Breast epithelium (tissue), 3 donors: ENCODE data around the gene RNF150.

Experiments
- CTCF ChIP-seq, 3 donors: fragments of 450-650 bp; IDR thresholded peaks; one replicate each; pipeline ENCODE4 v1.5.1; 2016 to 2017; ENCODE audit warnings: antibody characterized with exemption in 3 of 3, mild to moderate bottlenecking in 3 of 3, moderate library complexity in 3 of 3
- POLR2A ChIP-seq: fragments of 450-650 bp; IDR thresholded peaks from one replicate; pipeline ENCODE4 v1.6.1; 2016; ENCODE audit warnings: antibody characterized with exemption, mild to moderate bottlenecking, moderate library complexity
- POLR2AphosphoS5 ChIP-seq, 3 donors: sonication (generic); formaldehyde crosslinking; IDR thresholded peaks; one replicate each; pipeline ENCODE4 v1.6.1; 2017; ENCODE audit warnings: antibody characterized with exemption in 3 of 3

DNA sequence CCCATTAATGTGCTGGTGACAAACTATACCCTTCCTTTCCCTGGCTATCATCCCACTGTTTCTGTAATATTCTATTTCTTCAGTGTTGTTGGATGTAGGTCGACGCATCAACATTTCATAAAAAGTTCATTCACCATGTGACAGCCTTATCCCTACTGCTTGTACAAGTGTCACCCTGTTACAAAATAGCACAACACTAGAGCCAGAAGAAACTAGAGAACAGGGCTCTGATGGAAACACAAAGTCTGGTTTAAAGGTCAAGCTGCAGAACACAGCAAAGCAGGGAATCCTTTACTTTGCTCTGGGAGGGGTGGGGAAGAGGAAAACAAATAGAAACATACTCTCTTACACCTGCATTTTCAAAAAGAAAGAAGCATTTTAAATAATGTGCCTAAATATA lies 245.8 kb downstream of the RNF150 start:
- TF ChIP-seq POLR2A, result no peak
- TF ChIP-seq CTCF (IDR thresholded peaks at IDR 0.05), result no peak
- TF ChIP-seq POLR2AphosphoS5 (IDR thresholded peaks at IDR 0.05), result no peak
